ENCODE measurements around the gene MCCD1.

Gene MCCD1

GRCh38 chr6:31544676-31545075, 15.9 kb downstream of the MCCD1 start:
- no peak for DNase-seq

DNA sequence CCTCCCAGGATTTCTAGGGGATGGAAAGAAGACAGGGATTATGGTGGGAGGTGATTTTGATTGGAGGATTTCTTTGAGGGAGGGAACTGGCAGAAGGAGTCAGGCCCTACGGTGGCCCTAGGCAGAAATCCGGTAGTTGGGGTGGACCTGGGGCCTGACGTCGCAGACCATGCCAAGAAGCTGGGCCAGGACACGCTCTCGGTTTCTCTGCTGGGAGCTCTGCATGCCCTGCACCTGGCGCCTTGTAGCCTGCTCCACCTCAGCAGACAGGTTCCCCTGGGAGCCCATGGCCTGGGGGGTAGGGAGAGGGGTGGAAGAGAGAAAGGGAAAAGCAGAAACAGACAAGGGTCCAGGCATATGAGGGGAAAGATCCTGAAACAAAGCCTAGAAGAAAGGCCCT, 16.5 kb downstream of the MCCD1 start:
- DNase-seq = no peak

GRCh38 chr6:31546339-31546957, 17.7 kb downstream of the MCCD1 start, which contains the start of gene ATP6V1G2:
ATP6V1G2 (minus strand) TSS chr6:31546608; CDS start chr6:31546559, 49 bp downstream.
- peak; percentile 93 to 96 for DNase-seq

GRCh38 chr6:31546958-31547726, 18.4 kb downstream of the MCCD1 start, which contains the start of gene NFKBIL1:
NFKBIL1 (plus strand) TSS chr6:31547608; CDS start chr6:31547695, 87 bp downstream.
- DNase-seq = peak; percentile 91 to 95

- DNase-seq = no peak
Measured at GRCh38 chr6:31547727-31548543, 19.2 kb downstream of the MCCD1 start.

DNA sequence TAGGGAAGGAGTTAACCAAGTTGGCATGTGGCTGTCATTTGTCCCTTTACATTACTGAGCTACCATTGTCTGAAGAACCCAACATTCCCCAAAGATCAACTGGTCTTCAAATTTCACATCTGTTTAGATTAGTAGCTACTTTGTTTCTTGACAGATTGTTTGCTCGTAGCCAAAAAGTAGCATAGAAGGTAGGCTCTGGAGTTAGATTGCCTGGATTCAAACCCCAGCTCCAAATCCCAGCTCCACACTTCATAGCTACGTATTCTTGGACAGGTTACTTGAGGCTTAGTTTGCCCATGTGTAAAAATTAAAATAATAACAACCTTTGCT, 19.7 kb downstream of the MCCD1 start:
- no peak for DNase-seq

DNA sequence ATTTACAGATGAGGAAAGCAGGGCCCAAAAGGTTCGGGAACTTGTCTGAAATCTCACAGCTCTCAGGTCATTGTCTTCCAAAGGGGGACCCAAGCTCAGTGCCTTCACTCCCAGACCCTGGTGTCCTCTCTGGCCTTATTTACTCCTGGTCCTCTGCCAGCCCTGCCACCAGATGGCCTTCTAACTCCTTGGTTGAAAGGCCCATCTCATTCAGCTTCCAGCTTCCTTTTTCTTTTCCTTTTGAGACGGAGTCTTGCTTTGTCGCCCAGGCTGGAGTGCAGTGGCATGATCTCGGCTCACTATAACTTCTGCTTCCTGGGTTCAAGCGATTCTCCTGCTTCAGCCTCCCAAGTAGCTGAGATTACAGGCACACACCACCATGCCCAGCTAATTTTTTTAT, 22.6 kb downstream of the MCCD1 start:
- peak; percentile 65 to 73 for DNase-seq

GRCh38 chr6:31556307-31556706, 27.5 kb downstream of the MCCD1 start:
- DNase-seq = no peak

DNA sequence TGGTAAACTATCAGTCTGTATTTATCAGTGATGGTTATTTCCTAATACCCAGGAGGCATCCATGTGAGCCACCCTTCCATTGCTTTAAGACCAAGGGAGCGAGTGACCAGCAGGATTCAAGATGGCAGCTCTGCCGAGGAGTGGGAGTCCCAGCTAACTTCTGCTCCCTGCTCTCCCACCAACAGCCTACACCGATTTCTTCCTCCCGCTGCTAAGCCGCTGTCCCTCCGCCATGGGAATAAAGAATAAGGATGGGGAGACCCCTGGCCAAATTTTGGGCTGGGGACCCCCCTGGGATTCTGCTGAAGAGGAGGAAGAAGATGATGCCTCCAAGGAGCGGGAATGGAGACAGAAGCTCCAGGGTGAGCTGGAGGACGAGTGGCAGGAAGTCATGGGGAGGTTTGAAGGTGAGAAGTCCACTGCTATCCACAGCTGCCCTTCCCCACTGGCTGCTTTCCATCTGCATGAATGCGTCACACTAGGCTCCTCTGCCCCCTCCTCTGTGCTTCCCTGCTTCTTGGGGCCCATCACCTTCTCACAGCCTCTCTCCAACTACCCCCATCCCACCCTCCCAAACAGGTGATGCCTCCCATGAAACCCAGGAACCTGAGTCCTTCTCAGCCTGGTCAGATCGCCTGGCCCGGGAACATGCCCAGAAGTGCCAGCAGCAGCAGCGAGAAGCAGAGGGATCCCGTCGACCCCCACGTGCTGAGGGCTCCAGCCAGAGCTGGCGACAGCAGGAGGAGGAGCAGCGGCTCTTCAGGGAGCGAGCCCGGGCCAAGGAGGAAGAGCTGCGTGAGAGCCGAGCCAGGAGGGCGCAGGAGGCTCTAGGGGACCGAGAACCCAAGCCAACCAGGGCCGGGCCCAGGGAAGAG, 28.9 kb downstream of the MCCD1 start:
- no peak for DNase-seq

- no peak for DNase-seq
Measured at GRCh38 chr6:31558318-31558625, 29.5 kb downstream of the MCCD1 start.

- peak; percentile 76 to 80 for DNase-seq
Measured at GRCh38 chr6:31558631-31559500, 30.1 kb downstream of the MCCD1 start.

DNA sequence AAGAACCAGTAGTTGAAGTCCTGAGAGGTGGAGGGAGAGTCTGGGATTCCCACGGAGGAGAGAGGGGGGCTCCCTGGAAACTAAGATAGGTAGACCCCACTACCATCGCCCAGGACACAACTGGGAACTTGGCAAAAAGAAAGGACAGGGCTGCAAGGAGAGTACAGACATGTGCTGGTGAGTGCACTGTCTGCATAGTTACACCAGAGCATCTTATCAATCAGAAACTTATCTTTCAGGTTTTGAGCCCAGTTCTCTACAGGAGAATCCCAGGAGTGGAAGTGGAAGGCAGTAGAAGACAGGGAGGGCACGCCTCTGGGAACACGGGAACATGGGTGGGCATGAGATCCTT, 30.8 kb downstream of the MCCD1 start:
- no peak for DNase-seq

DNA sequence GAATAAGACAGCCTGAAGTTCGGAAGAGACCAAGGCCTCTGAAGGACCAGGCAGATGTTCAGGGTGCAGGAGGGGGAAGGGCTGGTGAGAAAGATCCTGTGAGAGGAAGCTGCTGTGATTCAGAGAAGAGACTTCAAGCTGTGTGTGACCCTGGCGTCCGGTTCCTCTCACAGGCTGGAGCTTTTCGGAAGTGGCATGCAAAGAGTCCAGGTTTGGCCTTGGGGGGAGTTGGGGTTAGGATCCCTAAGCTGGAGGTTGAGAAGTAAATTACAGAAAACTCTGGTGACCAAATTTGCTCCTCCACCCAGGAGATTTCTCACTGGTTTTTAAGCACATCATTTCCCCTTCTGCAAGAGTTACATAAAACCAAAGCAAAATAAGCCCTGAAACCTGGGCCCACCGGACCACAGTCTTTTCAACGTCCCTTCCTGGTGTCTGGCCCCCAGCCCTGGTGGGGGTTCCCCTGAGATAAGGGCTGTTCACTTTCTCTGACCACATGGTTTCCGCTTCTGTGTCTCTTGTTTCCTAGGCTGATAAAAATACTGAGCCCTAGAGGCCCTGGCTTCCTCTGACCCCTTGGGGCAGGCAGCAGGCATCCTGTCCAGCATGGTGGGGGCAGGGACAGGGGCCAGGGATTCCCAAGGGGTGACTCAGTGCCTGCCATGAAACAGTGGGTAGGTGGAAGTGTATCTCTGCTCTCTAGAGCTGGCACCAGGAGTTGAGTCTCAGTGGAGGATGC, 31.4 kb downstream of the MCCD1 start:
- peak; percentile 65 to 68 for DNase-seq

- no peak for DNase-seq
Measured at GRCh38 chr6:31560697-31561058, 31.9 kb downstream of the MCCD1 start.

GRCh38 chr6:31567531-31568370, 39.0 kb downstream of the MCCD1 start:
- no peak for DNase-seq

DNA sequence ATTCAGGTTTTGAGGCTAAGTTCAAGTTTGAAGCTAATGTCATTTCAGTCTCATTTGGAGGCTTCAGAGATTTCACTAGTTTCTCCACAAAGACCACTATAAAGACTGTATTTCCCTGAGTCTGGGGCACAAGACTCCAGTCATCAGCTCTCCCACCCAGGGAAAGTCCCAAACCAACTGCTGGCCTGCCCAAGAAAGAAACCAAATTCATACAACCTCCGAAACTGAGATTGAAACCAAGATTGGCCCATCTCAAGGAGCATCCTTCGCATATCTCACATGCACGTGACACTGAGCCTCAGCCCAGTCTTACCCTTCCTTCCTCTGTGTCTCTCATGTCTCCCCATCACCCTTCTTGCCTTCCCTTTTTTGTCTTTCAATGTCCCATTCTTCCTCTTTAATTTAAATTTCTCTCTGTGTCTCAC, 39.8 kb downstream of the MCCD1 start:
- peak; percentile 68 to 80 for DNase-seq

DNA sequence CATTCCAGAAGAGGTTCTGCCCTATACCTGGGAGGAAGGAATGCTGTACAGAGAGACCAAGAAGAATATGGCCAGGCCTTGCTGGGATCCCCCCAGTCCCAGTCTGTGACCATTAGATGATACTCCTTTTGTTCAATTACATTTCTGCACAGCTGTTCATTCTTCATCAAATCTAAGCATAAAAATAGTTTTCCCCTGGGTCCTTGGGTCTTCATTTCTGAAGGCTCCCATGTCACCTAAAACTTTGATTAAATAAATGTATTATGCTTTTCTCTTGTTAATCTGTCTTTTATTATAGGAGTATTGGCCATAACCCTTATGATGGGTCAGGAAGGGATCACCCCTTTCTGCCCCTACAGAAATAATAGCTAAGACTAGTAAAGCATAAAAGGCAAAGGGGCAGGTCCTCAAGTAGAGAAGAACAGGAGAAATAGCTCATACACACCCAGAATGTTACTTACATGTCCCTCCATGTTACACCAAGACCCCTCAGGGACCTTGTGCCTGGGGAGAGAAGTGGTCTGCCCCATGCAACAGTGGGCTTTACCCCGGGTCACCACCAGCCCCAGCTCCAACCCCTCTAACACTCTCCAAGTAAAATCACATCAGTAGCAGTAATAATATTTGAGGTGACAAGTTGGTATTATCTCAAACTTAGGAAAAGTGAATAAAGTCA, 41.2 kb downstream of the MCCD1 start:
- no peak for DNase-seq

DNA sequence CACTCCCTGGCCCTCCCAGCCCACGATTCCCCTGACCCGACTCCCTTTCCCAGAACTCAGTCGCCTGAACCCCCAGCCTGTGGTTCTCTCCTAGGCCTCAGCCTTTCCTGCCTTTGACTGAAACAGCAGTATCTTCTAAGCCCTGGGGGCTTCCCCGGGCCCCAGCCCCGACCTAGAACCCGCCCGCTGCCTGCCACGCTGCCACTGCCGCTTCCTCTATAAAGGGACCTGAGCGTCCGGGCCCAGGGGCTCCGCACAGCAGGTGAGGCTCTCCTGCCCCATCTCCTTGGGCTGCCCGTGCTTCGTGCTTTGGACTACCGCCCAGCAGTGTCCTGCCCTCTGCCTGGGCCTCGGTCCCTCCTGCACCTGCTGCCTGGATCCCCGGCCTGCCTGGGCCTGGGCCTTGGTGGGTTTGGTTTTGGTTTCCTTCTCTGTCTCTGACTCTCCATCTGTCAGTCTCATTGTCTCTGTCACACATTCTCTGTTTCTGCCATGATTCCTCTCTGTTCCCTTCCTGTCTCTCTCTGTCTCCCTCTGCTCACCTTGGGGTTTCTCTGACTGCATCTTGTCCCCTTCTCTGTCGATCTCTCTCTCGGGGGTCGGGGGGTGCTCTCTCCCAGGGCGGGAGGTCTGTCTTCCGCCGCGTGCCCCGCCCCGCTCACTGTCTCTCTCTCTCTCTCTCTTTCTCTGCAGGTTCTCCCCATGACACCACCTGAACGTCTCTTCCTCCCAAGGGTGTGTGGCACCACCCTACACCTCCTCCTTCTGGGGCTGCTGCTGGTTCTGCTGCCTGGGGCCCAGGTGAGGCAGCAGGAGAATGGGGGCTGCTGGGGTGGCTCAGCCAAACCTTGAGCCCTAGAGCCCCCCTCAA, 43.5 kb downstream of the MCCD1 start, which contains the start of gene LTA:
LTA (plus strand) TSS at position 249 of the 871 bp plus-strand sequence; CDS start at position 703, 454 bp downstream.
- DNase-seq = peak; percentile 86 to 89
